Prostate gland (tissue), 2 donors: Measurements from ENCODE around the gene IKZF4. TPM values are rescaled to one million over a fixed set of nuclear protein-coding genes. Genes with fewer than 3 reads are reported as not detected.

Source experiments
- DNase-seq: peaks from one replicate; pipeline ENCODE4 v3.0.0-alpha.2; 2019; ENCODE audit warnings: low spot score
- H3K27ac ChIP-seq, 2 donors: fragments of 200-600 bp; sonication (generic); 2 replicates each; pipeline ENCODE4 v1.5.1; 2017 to 2019
- H3K27me3 ChIP-seq: fragments of 200-600 bp; sonication (generic); replicated peaks from 2 replicates; pipeline ENCODE4 v1.5.1; 2019; ENCODE audit not compliant: insufficient read depth
- H3K36me3 ChIP-seq, 2 donors: fragments of 200-600 bp; sonication (generic); 1 replicate in 1 of 2; 2 replicates in 1 of 2; pipeline versions ENCODE4 v1.5.1 to v1.8.1; 2017 to 2019
- H3K4me1 ChIP-seq: fragments of 200-600 bp; sonication (generic); replicated peaks from 2 replicates; pipeline ENCODE4 v1.5.1; 2019
- H3K4me3 ChIP-seq, 2 donors: fragments of 200-600 bp; sonication (generic); 2 replicates each; pipeline ENCODE4 v1.5.1; 2017 to 2019
- H3K9me3 ChIP-seq: fragments of 200-600 bp; sonication (generic); 2 replicates; pipeline ENCODE4 v1.5.1; 2017
- POLR2A ChIP-seq: fragments of 450-650 bp; IDR thresholded peaks from one replicate; pipeline ENCODE4 v1.6.1; 2016; ENCODE audit warnings: antibody characterized with exemption, mild to moderate bottlenecking
- POLR2AphosphoS5 ChIP-seq: sonication (generic); formaldehyde crosslinking; IDR thresholded peaks from one replicate; pipeline ENCODE4 v1.6.1; 2017; ENCODE audit warnings: antibody characterized with exemption
- WGBS: methylation state at CpG from one replicate; pipeline ENCODE4 v1.1.5; 2018; 5-methylcytosine and 5-hydroxymethylcytosine counted together
- intact Hi-C: fragments of 100-400 bp; cut with DNase I; formaldehyde crosslinking; loops from one replicate; pipeline ENCODE4 v1.14.2; 2022
- total RNA-seq, 2 donors: library from RNA; depleted of rRNA; stranded (reverse); fragments of >200 nt; gene quantifications; one replicate each; pipeline ENCODE4 v1.1.0, GENCODE V29; 2016
- TF ChIP-seq, protein P1 (sequence below), 4 experiments: fragments of 200-600 bp in 2 of 4; fragments of 450-650 bp in 2 of 4; sonication (generic) in 2 of 4; IDR thresholded peaks; 1 replicate in 3 of 4; 2 replicates in 1 of 4; pipeline ENCODE4 v1.5.1; 2016 to 2019; ENCODE audit warnings: antibody characterized with exemption in 4 of 4, mild to moderate bottlenecking in 2 of 4, moderate library complexity in 2 of 4

IKZF4 gene
- total RNA-seq, 2 donors from 2014 or later, result 2.2 to 6.2 TPM

DNA sequence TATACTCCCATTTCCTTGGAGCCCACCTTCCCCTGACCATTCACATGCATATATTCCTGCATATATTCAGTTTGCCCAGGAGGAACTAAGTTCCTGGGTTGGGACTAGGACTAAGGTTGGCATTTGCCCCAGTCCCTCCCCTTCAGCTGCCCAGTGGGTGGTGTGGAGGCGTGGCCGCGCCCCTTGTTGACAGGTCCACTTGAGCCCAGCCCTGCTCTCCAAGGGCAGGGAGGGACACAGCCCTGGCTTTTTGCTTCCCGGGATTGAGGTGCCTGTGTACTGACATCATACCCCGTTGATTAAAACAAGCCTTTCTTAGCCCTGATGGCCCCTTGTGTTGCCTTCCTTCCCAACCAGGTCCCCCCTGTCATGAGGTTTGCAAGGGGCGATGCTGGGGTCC lies 66.4 kb downstream of the IKZF4 start:
- TF ChIP-seq POLR2A (no peak), POLR2AphosphoS5 (peak; percentile 57)
- TF ChIP-seq, protein P1, sequence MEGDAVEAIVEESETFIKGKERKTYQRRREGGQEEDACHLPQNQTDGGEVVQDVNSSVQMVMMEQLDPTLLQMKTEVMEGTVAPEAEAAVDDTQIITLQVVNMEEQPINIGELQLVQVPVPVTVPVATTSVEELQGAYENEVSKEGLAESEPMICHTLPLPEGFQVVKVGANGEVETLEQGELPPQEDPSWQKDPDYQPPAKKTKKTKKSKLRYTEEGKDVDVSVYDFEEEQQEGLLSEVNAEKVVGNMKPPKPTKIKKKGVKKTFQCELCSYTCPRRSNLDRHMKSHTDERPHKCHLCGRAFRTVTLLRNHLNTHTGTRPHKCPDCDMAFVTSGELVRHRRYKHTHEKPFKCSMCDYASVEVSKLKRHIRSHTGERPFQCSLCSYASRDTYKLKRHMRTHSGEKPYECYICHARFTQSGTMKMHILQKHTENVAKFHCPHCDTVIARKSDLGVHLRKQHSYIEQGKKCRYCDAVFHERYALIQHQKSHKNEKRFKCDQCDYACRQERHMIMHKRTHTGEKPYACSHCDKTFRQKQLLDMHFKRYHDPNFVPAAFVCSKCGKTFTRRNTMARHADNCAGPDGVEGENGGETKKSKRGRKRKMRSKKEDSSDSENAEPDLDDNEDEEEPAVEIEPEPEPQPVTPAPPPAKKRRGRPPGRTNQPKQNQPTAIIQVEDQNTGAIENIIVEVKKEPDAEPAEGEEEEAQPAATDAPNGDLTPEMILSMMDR (IDR thresholded peaks at IDR 0.05), result no peak
- no peaks in the 10 kb centered on the region for H3K9me3 ChIP-seq
- H3K27me3 ChIP-seq, result no peaks in the 10 kb centered on the region
- H3K36me3 ChIP-seq, result no peaks in the 10 kb centered on the region
- no peak overlapping the region for H3K4me3 ChIP-seq
- peak; percentile 78 for DNase-seq
- H3K4me1 ChIP-seq, result no peaks in the 10 kb centered on the region
- H3K27ac ChIP-seq, result peak overlapping the region; percentile 79 to 88
- intact Hi-C loops, result no loop called here
- WGBS, result 78% methylated on average over 6 of the region's 6 CpGs

Other genes with a start within 250 kb of the IKZF4 start
- 10 to 100 TPM; 65.9 to 75.9 TPM for gene SARNP, start 203.3 kb upstream of the IKZF4 start, total RNA-seq
- gene ORMDL2, start 203.0 kb upstream of the IKZF4 start, total RNA-seq, result 10 to 100 TPM; 23.1 to 29.3 TPM
- gene DNAJC14, start 191.5 kb upstream of the IKZF4 start, total RNA-seq, result 10 to 100 TPM; 58.0 to 79.6 TPM
- 1 to 10 TPM in 1 of 2 donors, under 1 TPM in 1; 0.46 to 2.6 TPM for gene MMP19, start 178.1 kb upstream of the IKZF4 start, total RNA-seq
- 10 to 100 TPM; 89.0 to 94.5 TPM for gene PYM1, start 93.1 kb upstream of the IKZF4 start, total RNA-seq
- gene DGKA, start 89.9 kb upstream of the IKZF4 start, total RNA-seq, result 100 to 1,000 TPM in 1 of 2 donors, 10 to 100 TPM in 1; 74.9 to 161 TPM
- 1 to 10 TPM in 1 of 2 donors, under 1 TPM in 1; 0.18 to 8.6 TPM for gene PMEL, start 55.0 kb upstream of the IKZF4 start, total RNA-seq
- gene CDK2, start 54.2 kb upstream of the IKZF4 start, total RNA-seq, result 10 to 100 TPM; 24.3 to 28.2 TPM
- 100 to 1,000 TPM in 1 of 2 donors, 10 to 100 TPM in 1; 82.5 to 191 TPM for gene RAB5B, start 47.0 kb upstream of the IKZF4 start, total RNA-seq
- 10 to 100 TPM; 23.6 to 49.6 TPM for gene SUOX, start 23.8 kb upstream of the IKZF4 start, total RNA-seq
- gene RPS26, start 20.9 kb downstream of the IKZF4 start, total RNA-seq, result 1,000 to 10,000 TPM in 1 of 2 donors, 100 to 1,000 TPM in 1; 284 to 1,659 TPM
- gene ERBB3, start 59.1 kb downstream of the IKZF4 start, total RNA-seq, result 100 to 1,000 TPM in 1 of 2 donors, 10 to 100 TPM in 1; 77.3 to 117 TPM
- 10 to 100 TPM; 75.0 to 93.3 TPM for gene PA2G4, start 83.5 kb downstream of the IKZF4 start, total RNA-seq
- 1,000 to 10,000 TPM; 2,549 to 4,385 TPM for gene RPL41, start 95.6 kb downstream of the IKZF4 start, total RNA-seq
- 1 to 10 TPM; 4.6 to 9.1 TPM for gene ZC3H10, start 97.2 kb downstream of the IKZF4 start, total RNA-seq
- gene ESYT1, start 107.2 kb downstream of the IKZF4 start, total RNA-seq, result 100 to 1,000 TPM in 1 of 2 donors, 10 to 100 TPM in 1; 66.8 to 167 TPM
- 100 to 1,000 TPM in 1 of 2 donors, 10 to 100 TPM in 1; 66.4 to 203 TPM for gene MYL6B, start 131.5 kb downstream of the IKZF4 start, total RNA-seq
- 1,000 to 10,000 TPM; 1,587 to 1,792 TPM for gene MYL6, start 137.3 kb downstream of the IKZF4 start, total RNA-seq
- 100 to 1,000 TPM in 1 of 2 donors, 10 to 100 TPM in 1; 60.4 to 101 TPM for gene SMARCC2, start 168.4 kb downstream of the IKZF4 start, total RNA-seq
- gene RNF41, start 200.9 kb downstream of the IKZF4 start, total RNA-seq, result 10 to 100 TPM; 74.4 to 90.4 TPM
- gene NABP2, start 203.3 kb downstream of the IKZF4 start, total RNA-seq, result 10 to 100 TPM; 21.4 to 33.2 TPM
- gene SLC39A5, start 209.0 kb downstream of the IKZF4 start, total RNA-seq, result not detected
- gene ANKRD52, start 237.3 kb downstream of the IKZF4 start, total RNA-seq, result 10 to 100 TPM; 18.5 to 29.0 TPM
- gene COQ10A, start 245.9 kb downstream of the IKZF4 start, total RNA-seq, result 10 to 100 TPM; 15.9 to 17.6 TPM